SK-N-MC (cell line): ENCODE data around the gene ALDH4A1.

Experiments
- DNase-seq: peaks from one replicate; pipeline ENCODE4 v3.0.0-alpha.2; 2011; ENCODE audit warnings: low read depth, low spot score
- H3K27ac ChIP-seq: fragments of 200-600 bp; sonication (generic); 2 replicates; pipeline ENCODE4 v1.5.1; 2016; ENCODE audit warnings: mixed run types
- H3K36me3 ChIP-seq: fragments of 200-600 bp; sonication (generic); 2 replicates; pipeline ENCODE4 v1.6.1; 2017; ENCODE audit warnings: antibody characterized with exemption, low read length, mixed read lengths; ENCODE audit not compliant: insufficient read depth
- H3K4me3 ChIP-seq: fragments of 200-600 bp; sonication (generic); 2 replicates; pipeline ENCODE4 v1.5.1; 2016
- H3K9ac ChIP-seq: fragments of 200-600 bp; sonication (generic); 2 replicates; pipeline ENCODE4 v1.8.0; 2017; ENCODE audit warnings: mixed run types, mixed read lengths; ENCODE audit not compliant: insufficient read length
- H3K9me3 ChIP-seq: fragments of 200-600 bp; sonication (generic); 2 replicates; pipeline ENCODE4 v1.6.1; 2017; ENCODE audit warnings: low read depth, mild to moderate bottlenecking, antibody characterized with exemption, low read length, moderate library complexity, mixed read lengths
- EZH2 ChIP-seq: fragments of 200-600 bp; sonication (generic); IDR thresholded peaks from one replicate; pipeline ENCODE4 v1.6.1; 2017; ENCODE audit warnings: antibody characterized with exemption
- FOXP2 ChIP-seq: optimal IDR thresholded peaks from 2 replicates; pipeline ENCODE3; 2011; ENCODE audit warnings: mild to moderate bottlenecking, moderate library complexity; ENCODE audit not compliant: insufficient read depth; ENCODE audit errors: extremely low read length, control extremely low read depth
- POLR2AphosphoS5 ChIP-seq: IDR thresholded peaks from 2 replicates; pipeline ENCODE4 v1.6.1; 2012; ENCODE audit warnings: mild to moderate bottlenecking, low read depth, low read length, borderline replicate concordance

The ALDH4A1 gene

GRCh38 chr1:18913065-18913835, 10.9 kb upstream of the ALDH4A1 start:
- H3K4me3 ChIP-seq, result no peak overlapping the region
- no peak for DNase-seq
- H3K9me3 ChIP-seq, result no peaks in the 10 kb centered on the region
- no peak overlapping the region for H3K9ac ChIP-seq
- H3K36me3 ChIP-seq, result peaks cover 35% of the 10 kb centered on the region; the same call in 1 of the 2 replicates
- 0 out of 2 replicates have a peak overlapping the region, but pooled peaks have one; percentile 25 for H3K27ac ChIP-seq
- TF ChIP-seq EZH2 (no peak), POLR2AphosphoS5 (no peak), FOXP2 (no peak)

- TF ChIP-seq EZH2 (no peak), FOXP2 (no peak), POLR2AphosphoS5 (no peak)
- Histone ChIP-seq H3K36me3 (peaks cover 40% of the 10 kb centered on the region; the same call in 1 of the 2 replicates), H3K9me3 (no peaks in the 10 kb centered on the region), H3K9ac (no peak overlapping the region), H3K4me3 (no peak overlapping the region), H3K27ac (no peak overlapping the region; the same call in 1 of the 2 replicates)
- DNase-seq, result no peak
Observed at GRCh38 chr1:18912550-18912949, 10.2 kb upstream of the ALDH4A1 start.

- Histone ChIP-seq H3K9ac (no peak overlapping the region), H3K4me3 (no peak overlapping the region), H3K9me3 (no peaks in the 10 kb centered on the region), H3K27ac (no peak overlapping the region), H3K36me3 (peaks cover 45% of the 10 kb centered on the region; the same call in 1 of the 2 replicates)
- no peak for DNase-seq
- no peak for TF ChIP-seq POLR2AphosphoS5
- no peak for TF ChIP-seq FOXP2
- TF ChIP-seq EZH2, result no peak
Observed at GRCh38 chr1:18908911-18909771, 6.8 kb upstream of the ALDH4A1 start.

- Histone ChIP-seq H3K27ac (peak overlapping the region; percentile 67), H3K9ac (peak overlapping the region; percentile 32), H3K9me3 (no peaks in the 10 kb centered on the region), H3K36me3 (peaks cover 42% of the 10 kb centered on the region; the same call in 1 of the 2 replicates), H3K4me3 (no peak overlapping the region)
- DNase-seq, result no peak
- no peak for TF ChIP-seq FOXP2
- TF ChIP-seq POLR2AphosphoS5, result no peak
- TF ChIP-seq EZH2, result no peak
Observed at GRCh38 chr1:18907917-18908845, 5.8 kb upstream of the ALDH4A1 start.

- Histone ChIP-seq H3K36me3 (peaks cover 38% of the 10 kb centered on the region; the same call in 1 of the 2 replicates), H3K27ac (peak overlapping the region; percentile 67; the same call in 1 of the 2 replicates), H3K9ac (peak overlapping the region; percentile 32), H3K9me3 (no peaks in the 10 kb centered on the region), H3K4me3 (no peak overlapping the region)
- peak; percentile 65 for DNase-seq
- no peak for TF ChIP-seq FOXP2
- TF ChIP-seq POLR2AphosphoS5, result no peak
- no peak for TF ChIP-seq EZH2
Observed at GRCh38 chr1:18907021-18907916, 4.9 kb upstream of the ALDH4A1 start.

GRCh38 chr1:18903291-18903756, 969 bp upstream of the ALDH4A1 start:
- peaks cover 11% of the 10 kb centered on the region; the same call in 1 of the 2 replicates for H3K36me3 ChIP-seq
- no peak overlapping the region for H3K27ac ChIP-seq
- no peak for TF ChIP-seq FOXP2
- TF ChIP-seq POLR2AphosphoS5, result no peak
- no peak for TF ChIP-seq EZH2
- DNase-seq, result no peak
- peak overlapping the region; percentile 77 for H3K4me3 ChIP-seq
- no peaks in the 10 kb centered on the region for H3K9me3 ChIP-seq
- peak overlapping the region; percentile 46 for H3K9ac ChIP-seq
